Raji (cell line): ENCODE data around the gene LRRC8E.

ENCODE experiments used
- POLR2A ChIP-seq: IDR thresholded peaks from 2 replicates; pipeline ENCODE4 v1.6.1; 2011; ENCODE audit warnings: low read depth, low read length, control low read depth; ENCODE audit not compliant: insufficient read depth

LRRC8E gene

DNA sequence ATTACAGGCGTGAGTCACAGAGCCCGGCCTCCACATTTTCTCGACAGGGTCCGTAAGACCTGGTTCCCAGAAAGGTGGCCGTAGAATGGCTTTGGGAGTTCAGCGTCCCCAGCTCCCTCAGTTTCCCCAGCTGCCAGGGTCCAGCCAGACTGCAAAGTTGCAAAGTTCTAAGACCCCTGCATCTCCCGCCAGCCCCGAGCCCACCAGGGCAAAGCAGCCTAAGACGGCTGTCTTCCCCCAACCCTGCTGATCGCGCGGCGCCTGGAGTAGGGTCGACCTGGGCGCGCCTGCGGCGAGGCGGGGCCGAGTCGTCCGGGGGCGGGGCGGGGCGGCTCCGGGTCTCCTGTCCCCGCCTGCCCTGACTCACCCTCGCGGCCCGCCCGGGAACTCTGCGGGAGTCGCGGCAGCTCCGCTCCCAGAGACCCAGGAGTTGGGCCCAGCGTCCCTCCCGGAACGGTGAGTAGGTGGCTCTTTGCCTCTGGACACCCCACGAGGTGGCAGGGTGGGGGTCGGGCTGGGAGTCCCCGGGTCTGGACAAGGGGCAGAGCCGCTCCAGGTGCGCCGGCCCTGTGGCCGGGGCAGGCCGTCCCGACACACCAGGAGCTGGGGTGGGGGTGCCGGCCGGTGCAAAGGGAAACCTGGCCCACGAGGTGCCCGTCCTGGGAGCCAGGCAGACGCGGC, at the start of gene LRRC8E:
LRRC8E (plus strand) TSS at position 366 of the 681 bp plus-strand sequence. CDS start 7,094 bp downstream, outside the sequence.
- no peak for TF ChIP-seq POLR2A

DNA sequence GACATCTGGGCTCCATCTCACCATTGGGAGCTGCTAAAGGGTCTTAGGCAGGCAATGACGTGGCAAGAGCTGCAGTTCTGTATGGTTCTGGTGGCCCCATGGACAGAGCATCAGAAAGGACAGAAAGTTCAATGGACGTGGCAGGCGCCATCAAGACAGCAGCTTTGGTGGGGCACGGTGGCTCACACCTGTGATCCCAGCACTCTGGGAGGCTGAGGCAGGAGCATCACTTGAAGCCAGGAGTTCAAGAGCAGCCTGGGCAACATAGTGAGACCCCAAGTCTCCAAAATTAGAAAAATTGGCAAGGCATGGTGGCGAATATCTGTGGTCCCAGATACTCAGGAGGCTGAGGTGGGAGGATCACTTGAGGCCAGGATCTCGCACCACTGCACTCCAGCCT, 48.8 kb upstream of the LRRC8E start:
- TF ChIP-seq POLR2A: no peak

DNA sequence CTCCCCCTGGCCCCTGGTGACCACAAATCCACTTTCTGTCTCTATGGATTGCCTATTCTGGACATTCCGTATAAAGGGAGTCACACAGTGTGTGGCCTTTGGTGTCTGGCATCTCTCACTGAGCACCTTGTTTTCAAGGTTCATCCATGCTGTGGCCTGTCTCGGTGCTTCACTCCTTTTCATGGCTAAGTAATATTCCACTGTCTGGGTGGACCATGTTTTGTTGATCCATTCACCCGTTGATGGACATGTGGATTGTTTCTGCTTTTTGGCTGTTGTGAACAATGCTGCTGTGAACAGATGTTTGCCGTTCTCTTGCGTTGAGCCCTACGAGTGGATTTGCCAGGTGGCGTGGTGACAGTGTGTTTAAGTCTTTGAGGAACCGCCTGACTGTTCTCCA, 47.7 kb upstream of the LRRC8E start:
- TF ChIP-seq POLR2A: no peak

DNA sequence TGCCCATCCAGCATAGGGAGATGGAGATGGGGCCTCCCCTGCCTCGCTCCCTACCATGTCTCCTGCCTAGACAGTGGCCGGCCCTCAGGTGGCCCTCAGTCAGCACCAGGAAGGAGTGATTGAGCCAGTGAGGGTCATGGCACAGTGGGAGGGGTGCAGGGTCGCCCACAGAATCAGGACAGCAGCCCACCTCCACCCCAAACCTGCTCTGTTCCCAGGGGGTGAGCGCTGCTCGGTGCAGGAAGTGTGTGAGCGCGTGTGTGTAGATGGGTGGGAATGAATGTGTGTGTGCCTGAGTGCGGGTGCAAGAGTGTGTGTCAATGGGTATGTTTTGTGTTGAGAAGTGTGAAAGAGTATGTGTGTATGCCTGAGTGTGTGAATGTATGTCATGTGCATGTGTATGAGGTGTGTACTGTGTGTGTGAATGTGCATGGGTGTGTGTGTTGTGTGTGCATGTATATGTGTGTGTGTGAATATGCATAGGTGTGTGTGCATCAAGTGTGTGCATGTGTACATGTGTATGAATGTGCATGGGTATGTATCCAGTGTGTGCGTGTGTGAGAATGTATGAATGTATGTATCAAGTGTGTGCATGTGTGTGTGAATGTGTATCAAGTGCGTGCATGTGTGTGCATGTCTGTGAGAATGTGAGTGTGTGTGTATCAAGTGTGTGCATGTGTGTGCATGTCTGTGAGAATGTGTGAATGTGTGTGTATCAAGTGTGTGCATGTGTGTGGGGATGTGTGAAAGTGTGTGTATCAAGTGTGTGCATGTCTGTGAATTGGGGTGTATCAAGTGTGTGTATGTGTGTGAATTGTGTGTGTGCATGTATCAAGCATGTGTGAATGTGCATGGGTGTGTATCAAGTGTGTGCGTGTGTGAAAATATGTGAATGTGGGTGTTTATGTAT, 46.3 kb upstream of the LRRC8E start:
- TF ChIP-seq POLR2A: no peak

DNA sequence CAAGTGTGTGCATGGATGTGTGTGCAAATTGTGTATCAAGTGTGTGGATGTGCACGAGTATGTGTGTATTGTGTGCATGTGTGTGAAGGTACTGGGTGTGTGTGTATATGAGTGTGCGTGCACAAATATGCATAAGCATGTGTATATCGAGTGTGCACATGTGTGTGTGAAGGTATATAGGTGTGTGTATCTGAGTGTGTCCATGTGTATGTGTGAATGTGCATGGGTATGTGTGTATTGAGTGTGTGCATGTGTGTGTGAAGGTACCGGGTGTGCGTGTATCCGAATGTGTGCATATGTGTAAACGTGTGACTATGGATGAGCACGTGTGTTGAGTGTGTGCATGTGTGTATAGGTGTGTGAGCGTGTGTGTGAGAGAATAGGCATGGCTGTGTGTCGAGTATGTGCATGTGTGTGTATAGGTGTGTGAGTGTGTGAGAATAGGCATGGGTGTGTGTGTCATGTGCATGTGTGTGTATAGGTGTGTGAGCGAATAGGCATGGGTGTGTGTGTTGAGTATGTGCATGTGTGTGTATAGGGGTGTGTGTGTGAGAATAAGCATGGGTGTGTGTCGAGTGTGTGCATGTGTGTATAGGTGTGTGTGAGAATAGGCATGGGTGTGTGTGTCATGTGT, 45.5 kb upstream of the LRRC8E start:
- no peak for TF ChIP-seq POLR2A

DNA sequence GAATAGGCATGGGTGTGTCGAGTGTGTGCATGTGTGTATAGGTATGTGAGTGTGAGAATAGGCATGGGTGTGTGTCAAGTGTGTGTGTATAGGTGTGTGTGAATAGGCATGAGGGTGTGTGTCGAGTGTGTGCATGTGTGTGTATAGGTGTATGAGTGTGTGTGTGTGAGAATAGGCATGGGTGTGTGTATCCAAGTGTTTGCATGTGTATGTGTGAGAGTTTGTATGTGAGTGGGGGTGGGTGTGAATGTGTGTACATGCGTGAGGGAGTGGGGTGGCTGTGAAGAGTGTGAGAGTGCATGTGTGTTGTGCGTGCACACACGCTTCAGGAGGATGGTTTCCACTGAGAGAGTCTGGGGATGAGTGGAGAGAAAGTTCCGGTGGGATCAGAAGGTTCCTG, 44.8 kb upstream of the LRRC8E start:
- TF ChIP-seq POLR2A: no peak

DNA sequence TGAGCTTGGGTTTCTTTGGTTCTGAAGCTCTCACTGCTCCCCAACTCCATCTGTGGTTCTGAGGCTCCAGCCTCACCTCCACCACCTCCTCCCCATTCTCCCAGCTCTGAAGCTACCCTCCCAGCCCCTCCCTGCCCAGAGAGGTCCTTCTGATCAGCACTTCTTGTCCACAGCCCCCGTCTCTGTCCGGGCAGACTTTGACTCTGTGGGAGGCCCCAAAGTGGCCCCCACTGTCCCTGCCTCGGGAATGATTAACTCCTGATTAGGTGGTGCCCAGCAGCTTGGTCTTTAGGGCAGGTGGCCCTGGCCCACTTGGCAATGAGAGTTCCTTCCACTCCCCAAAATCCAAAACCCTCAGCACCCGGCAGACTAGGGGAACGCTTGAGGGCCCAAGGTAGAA, 43.9 kb upstream of the LRRC8E start:
- no peak for TF ChIP-seq POLR2A

DNA sequence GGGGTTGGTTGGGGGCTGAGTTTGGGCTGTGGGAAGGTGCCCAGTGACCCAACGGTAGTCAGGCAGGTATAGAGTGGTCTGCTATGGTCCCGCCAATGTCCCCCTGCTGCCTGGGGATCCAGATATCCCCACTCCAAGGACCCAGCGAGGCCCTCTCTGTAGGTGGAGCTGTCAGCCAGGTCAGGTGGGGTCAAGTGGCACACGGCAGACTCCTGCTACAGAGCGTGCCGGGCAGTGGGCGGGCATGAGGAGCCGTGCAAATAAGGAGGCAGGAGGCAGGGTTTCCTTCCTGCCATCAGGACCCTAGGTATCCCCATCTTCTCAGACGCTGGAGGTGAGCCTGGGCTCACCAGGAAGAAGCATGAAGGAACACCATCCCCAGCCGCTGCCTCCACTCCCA, 43.4 kb upstream of the LRRC8E start:
- no peak for TF ChIP-seq POLR2A

DNA sequence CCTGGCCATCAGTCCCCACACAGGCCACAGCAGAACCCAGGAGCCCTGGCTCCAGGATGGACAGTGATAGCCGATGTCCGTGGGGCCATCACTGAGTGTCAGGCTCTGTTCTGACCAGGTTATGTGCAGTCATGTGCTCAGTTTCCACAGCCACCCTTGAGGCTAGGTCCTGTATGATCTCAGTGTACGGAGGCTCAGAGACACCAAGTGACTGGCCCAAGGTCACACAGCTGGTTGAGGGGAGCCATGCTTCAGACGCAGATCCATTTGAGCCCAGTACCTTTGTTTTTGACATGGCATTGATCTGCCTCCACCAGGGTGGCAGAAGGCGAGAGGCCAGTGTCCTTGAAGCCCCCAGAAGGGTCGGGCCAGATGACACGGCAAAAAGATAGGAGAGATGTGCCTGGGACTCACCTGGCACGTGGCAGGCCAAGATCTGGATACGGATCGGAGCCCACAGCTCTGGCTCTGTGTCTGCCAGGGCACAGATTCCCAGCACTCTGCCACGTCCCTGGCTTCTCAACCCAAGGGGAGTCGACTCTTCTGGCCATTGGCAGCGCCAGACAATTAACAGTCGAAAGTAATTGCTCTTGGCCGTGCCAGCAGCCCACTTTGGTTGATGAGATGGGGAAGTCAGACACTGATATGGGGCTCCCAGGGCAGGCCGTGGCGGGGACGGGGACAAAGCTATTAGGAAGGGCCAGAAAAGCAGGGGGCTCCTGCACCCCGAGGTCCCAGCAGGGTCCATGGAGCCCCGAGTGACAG, 42.7 kb upstream of the LRRC8E start:
- TF ChIP-seq POLR2A: no peak

DNA sequence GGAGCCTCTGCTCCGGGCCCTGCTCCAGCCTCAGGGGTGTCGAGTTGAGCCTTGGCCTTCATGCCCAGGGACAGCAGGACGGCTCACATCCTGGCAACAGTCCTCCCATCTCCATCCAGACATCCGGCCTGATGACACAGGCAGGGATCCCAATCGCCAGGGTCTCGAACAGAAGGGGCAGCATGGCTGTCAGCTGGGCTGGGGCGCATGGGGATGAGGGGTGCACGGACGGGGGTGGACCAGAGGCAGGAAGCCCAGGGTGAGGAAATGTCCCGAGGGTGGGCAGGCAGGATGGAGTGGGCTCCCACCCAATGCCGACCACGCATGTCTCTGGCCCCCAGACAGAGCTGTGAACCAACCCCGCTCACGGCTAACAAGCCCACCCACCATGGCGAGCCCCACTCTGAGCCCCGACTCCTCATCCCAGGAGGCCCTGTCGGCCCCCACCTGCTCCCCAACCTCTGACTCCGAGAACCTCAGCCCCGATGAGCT, 42.1 kb upstream of the LRRC8E start:
- no peak for TF ChIP-seq POLR2A

DNA sequence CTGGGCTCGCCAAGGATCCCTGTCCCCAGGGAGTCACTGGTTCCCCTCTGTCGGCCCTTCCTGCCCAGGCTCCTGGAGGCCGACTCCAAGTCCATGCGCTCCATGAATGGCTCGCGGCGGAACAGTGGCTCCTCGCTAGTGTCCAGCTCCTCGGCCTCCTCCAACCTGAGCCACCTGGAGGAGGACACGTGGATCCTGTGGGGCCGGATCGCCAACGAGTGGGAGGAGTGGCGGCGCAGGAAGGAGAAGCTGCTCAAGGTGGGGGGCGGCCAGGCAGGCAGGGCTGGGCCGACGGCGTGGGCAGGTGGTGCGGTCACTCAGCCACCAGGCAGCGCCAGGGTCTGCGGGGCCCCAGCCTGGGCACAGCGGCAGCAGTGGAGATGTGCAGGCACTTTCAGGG, 40.6 kb upstream of the LRRC8E start:
- TF ChIP-seq POLR2A: no peak

DNA sequence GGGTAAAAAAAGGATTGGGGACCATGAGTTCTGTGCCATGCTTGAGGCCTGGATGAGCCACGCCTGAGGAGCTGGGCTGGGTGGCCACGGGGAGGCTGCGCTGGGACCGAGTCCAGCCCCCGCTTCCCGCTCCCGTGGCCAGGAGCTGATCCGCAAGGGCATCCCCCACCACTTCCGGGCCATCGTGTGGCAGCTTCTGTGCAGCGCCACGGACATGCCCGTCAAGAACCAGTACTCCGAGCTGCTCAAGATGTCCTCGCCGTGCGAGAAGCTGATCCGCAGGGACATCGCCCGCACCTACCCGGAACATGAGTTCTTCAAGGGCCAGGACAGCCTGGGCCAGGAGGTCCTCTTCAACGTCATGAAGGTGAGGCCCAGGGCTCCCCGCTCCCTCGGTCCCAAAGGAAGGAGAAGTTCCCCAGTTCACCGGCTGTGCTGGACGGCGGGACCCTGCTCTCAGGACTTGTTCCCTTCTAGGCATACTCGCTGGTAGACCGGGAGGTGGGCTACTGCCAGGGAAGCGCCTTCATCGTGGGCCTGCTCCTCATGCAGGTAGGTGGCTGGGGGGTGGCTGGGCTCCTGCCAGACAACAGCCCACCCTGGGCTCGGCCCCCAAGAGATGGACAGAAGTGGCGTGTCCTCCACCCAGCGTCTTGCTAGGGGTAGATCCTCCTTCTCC, 39.4 kb upstream of the LRRC8E start:
- TF ChIP-seq POLR2A: no peak

DNA sequence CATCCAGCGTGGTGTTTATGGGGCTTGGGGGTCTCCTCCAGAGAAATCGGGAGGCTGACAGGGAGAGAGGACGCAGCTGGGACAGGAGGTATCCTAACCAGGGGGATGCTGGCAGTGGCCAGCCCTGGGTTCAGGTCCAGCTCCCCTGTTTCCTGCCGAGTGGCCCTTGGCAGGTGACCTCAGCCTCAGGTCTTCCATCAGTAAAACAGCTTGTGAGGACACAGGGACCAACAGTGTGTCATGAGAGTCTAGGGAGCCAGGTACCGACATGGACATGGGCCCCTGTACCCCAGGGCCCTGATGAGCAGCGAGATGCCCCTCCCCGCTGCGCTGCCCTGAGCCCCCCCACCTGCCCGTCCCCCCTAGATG, 38.7 kb upstream of the LRRC8E start:
- no peak for TF ChIP-seq POLR2A

DNA sequence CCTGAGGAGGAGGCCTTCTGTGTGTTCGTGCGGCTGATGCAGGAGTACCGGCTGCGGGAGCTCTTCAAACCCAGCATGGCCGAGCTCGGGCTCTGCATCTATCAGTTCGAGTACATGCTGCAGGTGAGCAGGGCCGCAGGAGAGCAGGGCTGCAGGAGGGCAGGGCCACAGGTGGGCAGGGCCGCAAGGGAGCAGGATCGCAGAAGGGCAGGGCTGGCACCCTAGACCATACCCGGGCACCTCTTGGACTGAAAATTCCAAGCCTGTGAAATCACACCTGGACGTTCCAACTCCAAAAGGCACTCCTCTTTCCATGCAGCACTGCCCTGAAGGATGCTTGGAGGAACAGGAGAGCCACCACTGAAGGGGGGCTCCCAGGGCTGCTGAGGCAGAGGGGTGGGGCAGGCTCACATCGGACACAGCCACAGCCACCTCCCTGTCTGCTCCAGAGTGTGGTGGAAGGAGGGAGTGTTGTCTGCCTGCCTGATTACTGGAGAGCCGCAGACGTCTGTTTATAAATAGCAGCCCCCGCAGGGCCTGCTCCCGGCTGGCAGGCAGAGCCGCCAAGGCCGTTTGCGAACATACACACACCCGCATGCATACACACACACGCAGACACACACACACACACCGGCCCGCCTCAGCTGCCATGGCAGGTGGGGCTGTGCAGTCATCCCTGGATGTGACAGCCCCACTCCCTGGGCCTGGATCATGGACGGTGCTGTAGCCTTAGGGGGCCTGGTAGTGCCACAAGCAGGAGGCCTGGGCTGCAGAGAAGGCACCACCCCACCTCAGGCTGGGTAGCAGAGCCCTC, 38.1 kb upstream of the LRRC8E start:
- no peak for TF ChIP-seq POLR2A
